ENCODE results near the gene IFIH1. TPM values are rescaled to one million over a fixed set of nuclear protein-coding genes. Genes with fewer than 3 reads are reported as not detected.
A peak's percentile ranks its signal among the peaks of the same experiment; 100 is the strongest.

Gene IFIH1
- total RNA-seq, 4 donors from 2014 or later = 0.97 to 5.4 (median 1.7) TPM

- no peak for DNase-seq
- ATAC-seq = no peak
- Histone ChIP-seq H3K27ac (no peak overlapping the region), H3K9me3 (no peaks in the 10 kb centered on the region), H3K4me3 (no peak overlapping the region), H3K36me3 (no peaks in the 10 kb centered on the region), H3K27me3 (no peaks in the 10 kb centered on the region), H3K4me1 (no peaks in the 10 kb centered on the region)
- intact Hi-C loops (cut with DNase I; ENCODE audit: low total_unique reads) (no loop called here), in situ Hi-C loops (cut with MboI; ENCODE audit: low sequenced_read_pairs in 4 of 4) (no loop called here)
- TF ChIP-seq, protein P1, sequence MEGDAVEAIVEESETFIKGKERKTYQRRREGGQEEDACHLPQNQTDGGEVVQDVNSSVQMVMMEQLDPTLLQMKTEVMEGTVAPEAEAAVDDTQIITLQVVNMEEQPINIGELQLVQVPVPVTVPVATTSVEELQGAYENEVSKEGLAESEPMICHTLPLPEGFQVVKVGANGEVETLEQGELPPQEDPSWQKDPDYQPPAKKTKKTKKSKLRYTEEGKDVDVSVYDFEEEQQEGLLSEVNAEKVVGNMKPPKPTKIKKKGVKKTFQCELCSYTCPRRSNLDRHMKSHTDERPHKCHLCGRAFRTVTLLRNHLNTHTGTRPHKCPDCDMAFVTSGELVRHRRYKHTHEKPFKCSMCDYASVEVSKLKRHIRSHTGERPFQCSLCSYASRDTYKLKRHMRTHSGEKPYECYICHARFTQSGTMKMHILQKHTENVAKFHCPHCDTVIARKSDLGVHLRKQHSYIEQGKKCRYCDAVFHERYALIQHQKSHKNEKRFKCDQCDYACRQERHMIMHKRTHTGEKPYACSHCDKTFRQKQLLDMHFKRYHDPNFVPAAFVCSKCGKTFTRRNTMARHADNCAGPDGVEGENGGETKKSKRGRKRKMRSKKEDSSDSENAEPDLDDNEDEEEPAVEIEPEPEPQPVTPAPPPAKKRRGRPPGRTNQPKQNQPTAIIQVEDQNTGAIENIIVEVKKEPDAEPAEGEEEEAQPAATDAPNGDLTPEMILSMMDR (IDR thresholded peaks at IDR 0.05 in 4 of 5, conservative IDR thresholded peaks at IDR 0.05 in 1 of 5) = no peak
- no peak for TF ChIP-seq POLR2A (IDR thresholded peaks at IDR 0.05)
These were observed 50.5 kb downstream of the IFIH1 start for GRCh38 chr2:162267996-162268395.

DNA sequence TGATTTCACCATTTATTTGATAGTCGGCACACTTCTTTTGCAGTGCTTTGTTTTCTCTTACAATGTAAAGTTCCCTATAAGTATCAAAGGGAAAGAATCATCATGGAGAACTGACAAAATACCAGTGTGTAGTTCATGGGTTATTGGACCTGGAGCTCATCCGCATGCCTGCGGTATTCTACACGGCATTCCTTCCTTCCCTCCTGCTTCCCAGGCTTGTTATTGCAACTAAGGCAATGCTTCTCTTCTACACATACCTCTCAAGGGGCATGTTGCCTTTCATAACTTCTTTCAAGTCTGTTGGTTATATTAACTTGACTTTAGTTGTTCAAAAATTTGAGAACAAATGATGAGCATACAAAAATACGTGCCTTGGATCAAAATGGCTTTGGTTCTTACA is 51.0 kb downstream of the IFIH1 start:
- TF ChIP-seq POLR2A (IDR thresholded peaks at IDR 0.05) = no peak
- TF ChIP-seq, protein P1 (IDR thresholded peaks at IDR 0.05 in 4 of 5, conservative IDR thresholded peaks at IDR 0.05 in 1 of 5) = no peak
- Histone ChIP-seq H3K9me3 (no peaks in the 10 kb centered on the region), H3K27ac (no peak overlapping the region), H3K36me3 (no peaks in the 10 kb centered on the region), H3K4me1 (no peaks in the 10 kb centered on the region), H3K4me3 (no peak overlapping the region), H3K27me3 (no peaks in the 10 kb centered on the region)
- in situ Hi-C loops (cut with MboI; ENCODE audit: low sequenced_read_pairs in 4 of 4) (no loop called here), intact Hi-C loops (cut with DNase I; ENCODE audit: low total_unique reads) (no loop called here)
- ATAC-seq = no peak
- DNase-seq = no peak

- peak in 1 of 2 donors; percentile 8 for DNase-seq
- H3K27ac ChIP-seq = no peak overlapping the region
- no peaks in the 10 kb centered on the region for H3K36me3 ChIP-seq
- H3K27me3 ChIP-seq = no peaks in the 10 kb centered on the region
- peak in 1 of 2 donors; percentile 36 for ATAC-seq
- intact Hi-C loops (cut with DNase I; ENCODE audit: low total_unique reads) = no loop called here
- no peak overlapping the region for H3K4me3 ChIP-seq
- no peaks in the 10 kb centered on the region for H3K4me1 ChIP-seq
- no peaks in the 10 kb centered on the region for H3K9me3 ChIP-seq
- TF ChIP-seq, protein P1 (IDR thresholded peaks at IDR 0.05 in 4 of 5, conservative IDR thresholded peaks at IDR 0.05 in 1 of 5) = no peak
- TF ChIP-seq POLR2A (IDR thresholded peaks at IDR 0.05) = no peak
- in situ Hi-C loops (cut with MboI; ENCODE audit: low sequenced_read_pairs in 4 of 4) = no loop called here
These were observed 52.1 kb downstream of the IFIH1 start for GRCh38 chr2:162266460-162266760.

DNA sequence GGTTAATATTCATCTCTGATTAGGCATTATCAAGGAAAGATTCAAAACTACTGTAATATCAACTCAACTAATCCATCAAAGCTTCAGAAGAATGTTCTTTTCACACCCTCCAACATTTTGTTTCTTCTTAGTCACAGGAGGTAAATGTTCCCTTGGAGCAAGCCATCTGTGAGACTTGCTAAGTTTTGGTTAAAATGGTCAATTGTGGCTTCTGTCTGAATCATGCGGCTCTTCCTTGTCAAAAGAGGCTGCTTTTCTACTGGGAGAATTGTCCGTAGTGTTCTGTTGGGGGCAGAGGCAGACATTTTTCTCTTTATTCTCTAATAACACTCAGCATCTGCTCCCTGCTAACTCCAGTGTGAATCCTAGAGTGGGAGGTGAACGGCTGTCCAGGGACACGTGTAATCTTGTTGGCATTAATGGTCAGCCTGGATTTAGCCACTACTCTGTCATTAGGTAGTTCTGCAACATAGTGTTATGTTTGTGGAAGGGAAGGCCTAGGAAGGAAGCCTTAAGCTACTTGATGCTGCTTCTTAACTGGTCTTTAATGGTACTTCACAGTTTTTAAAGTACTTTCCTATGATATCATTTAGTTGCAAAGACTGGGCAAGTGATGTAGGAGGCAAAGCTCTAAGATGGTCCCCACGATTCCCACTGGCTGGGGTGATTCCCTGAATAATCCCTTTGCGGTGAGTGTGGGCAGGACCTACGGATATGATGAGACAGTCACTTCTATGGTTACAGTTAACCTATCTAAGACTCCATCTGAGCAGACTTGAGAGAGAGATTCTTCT is 52.6 kb downstream of the IFIH1 start:
- H3K36me3 ChIP-seq = no peaks in the 10 kb centered on the region
- DNase-seq = no peak
- in situ Hi-C loops (cut with MboI; ENCODE audit: low sequenced_read_pairs in 4 of 4) = no loop called here
- no peak for ATAC-seq
- TF ChIP-seq, protein P1 (IDR thresholded peaks at IDR 0.05 in 4 of 5, conservative IDR thresholded peaks at IDR 0.05 in 1 of 5) = no peak
- TF ChIP-seq POLR2A (IDR thresholded peaks at IDR 0.05) = no peak
- intact Hi-C loops (cut with DNase I; ENCODE audit: low total_unique reads) = no loop called here
- H3K4me1 ChIP-seq = no peaks in the 10 kb centered on the region
- peak overlapping the region in 1 of 4 donors; percentile 8 for H3K27ac ChIP-seq
- no peaks in the 10 kb centered on the region for H3K9me3 ChIP-seq
- no peak overlapping the region for H3K4me3 ChIP-seq
- no peaks in the 10 kb centered on the region for H3K27me3 ChIP-seq

Measured in gastrocnemius medialis (tissue), 4 donors.